IPS-18a (cell line): ENCODE measurements around the gene POLR2J3.
"Not testable (repeated sequence)": the region's sequence is repeated elsewhere in the genome, so short reads cannot be mapped to it uniquely, and the experiment has no call there.

ENCODE experiments used
- H3K27ac ChIP-seq: one replicate; pipeline ENCODE4 v1.5.1; 2013; ENCODE audit warnings: low read length
- H3K27me3 ChIP-seq: one replicate; pipeline ENCODE4 v1.6.1; 2013; ENCODE audit warnings: mild to moderate bottlenecking, low read length; ENCODE audit not compliant: control insufficient read depth, insufficient read depth
- H3K36me3 ChIP-seq: one replicate; pipeline ENCODE4 v1.6.1; 2013; ENCODE audit warnings: low read depth, low read length; ENCODE audit not compliant: control insufficient read depth
- H3K4me1 ChIP-seq: one replicate; pipeline ENCODE4 v1.6.1; 2013; ENCODE audit warnings: low read depth, low read length; ENCODE audit not compliant: control insufficient read depth
- H3K4me3 ChIP-seq: one replicate; pipeline ENCODE4 v1.5.1; 2013; ENCODE audit warnings: low read length
- H3K9ac ChIP-seq: one replicate; pipeline ENCODE4 v1.6.1; 2013; ENCODE audit warnings: mild to moderate bottlenecking, low read length, moderate library complexity
- H3K9me3 ChIP-seq: one replicate; pipeline ENCODE4 v1.6.1; 2013; ENCODE audit warnings: low read depth, low read length; ENCODE audit not compliant: control insufficient read depth

Gene POLR2J3

DNA sequence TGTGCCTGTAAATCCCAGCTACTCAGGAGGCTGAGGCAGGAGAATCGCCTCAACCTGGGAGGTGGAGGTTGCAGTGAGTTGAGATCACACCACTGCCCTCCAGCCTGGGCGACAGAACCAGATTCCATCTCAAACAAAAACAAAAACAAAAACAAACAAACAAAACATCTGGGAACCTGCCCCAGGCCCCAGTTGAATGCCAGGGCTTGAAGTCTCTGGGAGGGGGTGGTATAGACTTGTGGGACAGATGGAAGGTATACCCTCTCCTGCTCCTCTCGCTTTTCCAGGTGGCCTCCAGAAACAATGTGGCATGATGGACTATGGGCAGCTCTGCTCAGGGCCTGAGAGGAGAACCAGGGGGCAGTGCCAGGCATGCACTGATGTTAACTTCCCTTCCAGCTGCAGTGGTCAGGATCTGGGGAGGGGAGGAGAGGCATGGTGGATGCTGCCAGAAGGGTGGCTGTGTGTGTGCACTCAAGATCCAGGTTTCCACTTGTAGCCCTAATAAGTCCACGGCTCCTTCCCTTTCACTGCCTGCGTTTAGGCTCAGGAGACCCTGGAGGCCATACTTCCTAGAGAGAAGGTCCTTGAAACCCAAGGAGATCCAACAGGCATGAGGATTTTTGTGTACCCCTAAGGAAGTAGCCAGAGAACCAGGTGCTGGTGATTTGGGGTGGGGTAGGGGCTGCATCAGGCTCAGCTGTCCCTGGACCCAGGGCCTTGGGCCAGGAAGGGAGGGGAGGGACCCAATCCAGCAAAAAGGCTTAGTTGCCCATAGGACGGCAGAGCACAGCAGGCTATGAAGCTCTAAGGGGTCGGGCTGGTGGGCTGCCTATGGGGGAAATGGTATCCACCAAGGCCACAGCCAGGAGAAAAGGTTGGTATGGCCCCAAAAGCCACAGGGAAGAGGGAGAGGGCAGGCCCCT lies 5.2 kb upstream of the POLR2J3 start:
- not testable (repeated sequence) for H3K27me3 ChIP-seq

DNA sequence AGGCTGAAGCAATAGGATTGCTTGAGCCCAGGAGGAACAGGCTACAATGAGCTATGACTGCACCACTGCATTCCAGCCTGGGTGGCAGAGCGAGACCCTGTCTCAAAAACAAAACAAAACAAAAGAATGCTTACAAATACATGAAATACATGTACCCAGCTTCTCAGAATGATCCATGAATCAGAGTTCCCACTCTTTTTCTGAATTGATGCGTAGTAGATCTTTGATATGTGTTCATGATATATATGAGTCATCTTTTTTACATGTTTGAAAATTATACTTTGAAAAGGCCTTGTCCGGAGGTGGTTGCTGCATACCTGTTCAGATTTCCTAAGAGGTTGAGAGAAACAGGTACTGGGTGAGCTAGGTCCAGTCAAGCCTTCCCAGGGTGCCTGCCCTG lies 4.0 kb upstream of the POLR2J3 start:
- not testable (repeated sequence) for H3K27ac ChIP-seq, H3K4me1 ChIP-seq, H3K4me3 ChIP-seq, H3K9ac ChIP-seq, H3K27me3 ChIP-seq, H3K9me3 ChIP-seq, H3K36me3 ChIP-seq

More for the DNA sequence above, 5.2 kb upstream of the POLR2J3 start:
- not testable (repeated sequence) for H3K4me1 ChIP-seq, H3K27ac ChIP-seq, H3K9ac ChIP-seq, H3K36me3 ChIP-seq, H3K4me3 ChIP-seq, H3K9me3 ChIP-seq

DNA sequence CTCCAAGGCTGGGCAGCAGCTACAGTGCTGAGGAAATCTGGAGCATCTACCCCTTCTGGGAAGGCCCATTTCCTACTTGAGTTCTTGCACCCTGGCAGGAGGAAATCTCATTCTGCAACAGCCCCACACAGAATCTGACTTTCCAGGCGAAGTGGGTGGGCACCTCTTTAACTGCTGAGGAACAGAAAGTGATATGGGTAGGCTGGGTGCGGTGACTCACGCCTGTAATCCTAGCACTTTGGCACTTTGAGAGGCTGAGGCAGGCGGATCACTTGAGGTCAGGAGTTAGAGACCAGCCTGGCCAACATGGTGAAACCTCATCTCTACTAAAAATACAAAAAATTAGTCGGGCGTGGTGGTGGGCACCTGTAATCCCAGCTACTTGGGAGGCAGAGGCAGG lies 2.2 kb upstream of the POLR2J3 start:
- H3K9me3 ChIP-seq, H3K9ac ChIP-seq, H3K36me3 ChIP-seq, H3K4me1 ChIP-seq, H3K27me3 ChIP-seq, H3K27ac ChIP-seq, H3K4me3 ChIP-seq: not testable (repeated sequence)

DNA sequence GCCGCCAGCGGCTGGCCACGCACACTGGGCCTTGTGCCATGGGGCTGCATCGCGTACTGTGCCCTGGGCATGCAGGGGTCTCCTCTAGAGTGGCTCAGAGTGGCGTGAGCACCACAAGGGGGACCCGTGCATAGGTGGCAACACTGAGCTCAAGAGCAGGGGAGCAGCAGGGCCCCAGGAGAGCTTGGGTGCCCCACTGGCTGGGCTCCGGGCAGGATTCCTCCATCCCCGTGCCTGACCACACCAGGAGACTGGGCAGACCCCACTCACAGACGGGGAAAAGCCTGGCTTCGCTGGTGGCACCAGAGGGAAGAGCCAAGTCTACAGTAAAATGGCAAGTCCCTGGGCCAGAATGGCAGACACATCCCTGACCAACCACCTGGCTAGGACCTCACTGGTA lies 3.8 kb downstream of the POLR2J3 start:
- not testable (repeated sequence) for H3K36me3 ChIP-seq, H3K27me3 ChIP-seq, H3K9me3 ChIP-seq, H3K27ac ChIP-seq, H3K4me3 ChIP-seq, H3K9ac ChIP-seq, H3K4me1 ChIP-seq

DNA sequence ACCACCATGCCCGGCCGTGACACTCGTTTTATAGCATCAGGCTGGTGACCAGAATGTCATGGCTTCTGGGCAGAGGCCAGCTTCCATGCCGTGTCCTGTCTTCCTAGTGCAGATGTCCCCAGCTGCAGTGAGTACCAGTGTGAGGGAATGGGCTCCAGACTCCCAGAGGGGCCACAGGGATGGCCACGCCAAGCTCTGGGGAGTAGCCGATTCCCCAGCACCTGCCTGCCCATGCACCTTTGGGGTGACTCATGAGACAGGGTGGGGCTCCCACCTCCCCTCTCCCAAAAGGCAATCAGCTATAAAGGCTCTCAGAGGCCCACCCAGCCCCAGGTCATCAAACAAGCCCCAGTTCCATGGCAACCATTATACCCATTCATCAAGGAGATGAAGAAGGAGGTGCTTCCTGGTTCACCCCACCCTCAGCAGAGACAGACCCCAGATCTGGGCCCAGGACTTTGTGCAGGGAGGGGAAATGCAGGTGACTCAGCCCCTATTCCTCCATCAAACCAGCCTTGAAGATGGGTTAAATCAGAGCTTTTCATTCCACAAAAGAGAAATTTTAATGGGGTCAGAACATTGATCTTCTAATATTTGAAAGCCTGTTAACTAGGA lies 21.5 kb downstream of the POLR2J3 start, which contains the start of gene SPDYE2:
Gene SPDYE2, plus strand, starts transcription at position 419 of the 615 bp plus-strand sequence. CDS start 2,030 bp downstream, outside the sequence.
- not testable (repeated sequence) for H3K9me3 ChIP-seq, H3K4me3 ChIP-seq, H3K27ac ChIP-seq, H3K4me1 ChIP-seq, H3K9ac ChIP-seq, H3K27me3 ChIP-seq, H3K36me3 ChIP-seq

DNA sequence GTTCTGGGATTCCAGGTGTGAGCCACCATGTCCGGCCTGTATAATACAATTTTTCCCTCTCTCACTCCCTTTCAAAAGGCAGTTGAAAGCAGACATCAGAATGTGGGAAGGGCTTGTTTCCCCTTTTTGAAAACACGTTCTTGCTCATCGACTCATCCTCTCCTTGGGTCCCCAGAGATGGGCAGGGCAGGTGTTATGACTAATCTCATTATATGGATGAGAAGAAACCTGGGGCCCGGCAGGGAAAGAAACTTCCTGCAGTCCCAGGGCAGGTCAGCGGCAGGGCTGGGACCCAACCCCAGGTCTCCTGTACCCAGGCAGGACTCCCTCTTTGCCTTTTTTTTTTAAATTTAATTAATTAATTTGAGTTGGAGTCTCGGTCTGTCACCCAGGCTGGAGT lies 26.0 kb downstream of the POLR2J3 start:
- not testable (repeated sequence) for H3K4me3 ChIP-seq, H3K4me1 ChIP-seq, H3K36me3 ChIP-seq, H3K9ac ChIP-seq, H3K27me3 ChIP-seq, H3K27ac ChIP-seq, H3K9me3 ChIP-seq

DNA sequence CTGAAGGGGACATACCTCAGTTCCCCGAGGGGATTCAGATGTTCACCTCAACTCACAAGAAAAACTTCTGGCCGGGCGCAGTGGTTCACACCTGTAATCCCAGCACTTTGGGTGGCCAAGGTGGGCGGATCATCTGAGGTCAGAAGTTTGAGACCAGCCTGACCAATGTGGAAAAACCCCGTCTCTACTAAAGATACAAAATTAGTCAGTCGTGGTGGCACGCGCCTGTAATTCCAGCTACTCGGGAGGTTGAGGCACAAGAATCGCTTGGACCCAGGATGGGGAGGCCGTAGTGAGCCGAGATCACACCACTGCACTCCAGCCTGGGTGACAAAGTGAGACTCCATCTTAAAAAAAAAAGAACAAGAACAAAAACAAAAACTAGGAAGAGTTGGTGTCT lies 27.1 kb downstream of the POLR2J3 start:
- H3K9ac ChIP-seq, H3K27ac ChIP-seq, H3K9me3 ChIP-seq, H3K4me1 ChIP-seq, H3K27me3 ChIP-seq, H3K4me3 ChIP-seq, H3K36me3 ChIP-seq: not testable (repeated sequence)

DNA sequence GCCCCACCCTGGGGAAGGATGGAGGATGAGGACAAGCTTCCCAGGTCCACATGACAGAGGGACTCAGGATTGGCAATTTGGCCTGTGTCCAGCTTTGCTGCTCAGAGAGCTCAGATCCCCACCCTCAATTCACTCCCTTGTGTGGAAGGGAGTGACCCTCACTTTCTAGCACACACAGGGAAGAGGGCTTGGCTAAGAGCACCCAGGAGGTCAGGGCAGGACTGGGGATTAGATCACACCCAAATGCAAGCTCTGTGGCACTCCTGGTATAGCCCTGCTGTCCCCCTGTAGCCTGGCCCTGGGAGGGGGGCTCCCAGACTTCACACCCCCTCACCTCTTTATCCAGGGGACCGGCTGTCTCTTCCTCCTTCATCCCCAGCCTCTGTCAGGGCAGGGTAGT lies 28.0 kb downstream of the POLR2J3 start:
- not testable (repeated sequence) for H3K4me3 ChIP-seq, H3K4me1 ChIP-seq, H3K9me3 ChIP-seq, H3K27ac ChIP-seq, H3K36me3 ChIP-seq, H3K27me3 ChIP-seq, H3K9ac ChIP-seq

DNA sequence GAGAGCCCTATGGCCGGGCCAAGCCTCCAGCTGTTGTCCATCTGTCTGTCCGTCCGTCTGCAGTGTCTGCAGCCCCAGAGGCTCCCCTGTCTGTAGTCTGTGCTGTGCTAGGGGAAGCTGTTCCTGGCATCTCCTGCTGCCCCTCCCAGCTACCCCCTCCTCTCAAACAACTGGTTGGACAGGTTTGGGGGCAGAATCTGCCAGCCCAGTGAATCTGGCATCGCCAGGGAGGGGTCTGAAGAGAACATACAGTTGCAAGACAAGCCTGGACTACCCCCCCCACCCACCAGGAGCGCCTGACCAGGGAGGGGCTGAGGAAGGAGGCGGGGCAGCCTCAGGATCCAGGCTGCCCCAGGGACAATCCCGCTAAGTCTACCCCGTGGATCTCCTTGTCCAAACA lies 28.8 kb downstream of the POLR2J3 start, which contains the start of gene UPK3BL2:
Gene UPK3BL2, minus strand, starts transcription at position 101 of the 400 bp plus-strand sequence. Its CDS starts 60 bp downstream, at position 41.
- H3K9me3 ChIP-seq, H3K4me1 ChIP-seq, H3K27me3 ChIP-seq, H3K36me3 ChIP-seq, H3K27ac ChIP-seq, H3K9ac ChIP-seq, H3K4me3 ChIP-seq: not testable (repeated sequence)

DNA sequence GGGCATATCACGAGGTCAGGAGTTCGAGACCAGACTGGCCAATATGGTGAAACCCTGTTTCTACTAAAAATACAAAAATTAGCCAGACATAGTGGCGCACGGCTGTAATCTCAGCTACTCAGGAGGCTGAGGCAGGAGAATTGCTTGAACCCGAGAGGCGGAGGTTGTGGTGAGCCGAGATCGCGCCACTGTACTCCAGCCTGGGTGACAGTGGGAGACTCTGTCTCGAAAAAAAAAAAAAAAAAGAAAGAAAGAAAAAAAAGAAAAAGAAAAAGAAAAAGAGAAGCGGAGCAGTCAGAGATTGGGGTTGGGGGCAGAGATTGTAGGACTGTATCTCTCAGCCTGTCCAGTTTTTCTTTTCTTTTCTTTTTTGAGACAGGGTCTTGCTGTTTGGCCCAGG lies 29.6 kb downstream of the POLR2J3 start:
- H3K36me3 ChIP-seq, H3K27me3 ChIP-seq, H3K9ac ChIP-seq, H3K27ac ChIP-seq, H3K4me3 ChIP-seq, H3K4me1 ChIP-seq, H3K9me3 ChIP-seq: not testable (repeated sequence)

DNA sequence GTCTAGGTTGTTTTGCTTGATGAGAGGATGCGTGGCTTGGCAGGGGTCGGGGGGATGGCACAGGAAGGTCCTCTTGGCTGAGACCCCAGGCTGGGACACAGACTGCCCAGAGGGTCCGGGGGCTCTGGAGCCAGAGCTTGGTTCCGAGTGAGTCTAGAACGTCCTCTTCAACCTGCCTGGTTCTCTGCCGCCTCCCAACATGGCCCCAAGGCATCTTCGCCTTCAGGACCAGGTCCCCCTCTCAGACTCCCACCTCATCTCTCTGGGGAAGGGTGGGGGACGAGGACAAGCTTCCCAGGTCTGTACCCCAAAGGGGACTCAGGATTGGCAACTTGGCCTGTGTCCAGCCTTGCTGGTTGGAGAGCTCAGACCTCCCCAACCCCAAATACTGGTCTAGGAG lies 30.3 kb downstream of the POLR2J3 start:
- not testable (repeated sequence) for H3K9ac ChIP-seq, H3K36me3 ChIP-seq, H3K9me3 ChIP-seq, H3K4me3 ChIP-seq, H3K27me3 ChIP-seq, H3K4me1 ChIP-seq, H3K27ac ChIP-seq

DNA sequence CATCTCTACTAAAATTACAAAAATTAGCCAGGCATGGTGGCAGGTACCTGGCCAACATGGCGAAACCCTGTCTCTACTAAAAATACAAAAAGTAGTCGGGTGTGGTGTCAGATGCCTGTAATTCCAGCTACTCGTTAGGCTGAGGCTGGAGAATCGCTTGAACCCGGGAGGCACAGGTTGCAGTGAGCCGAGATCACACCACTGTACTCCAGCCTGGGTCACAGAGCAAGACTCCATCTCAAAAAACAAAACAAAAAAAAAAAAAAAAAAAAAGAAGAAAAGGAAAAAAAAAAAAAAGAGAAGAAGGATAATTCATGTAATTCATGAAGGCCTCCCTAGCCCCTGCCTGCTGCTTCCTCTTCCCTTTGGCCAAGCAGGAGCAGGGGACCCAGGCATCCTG lies 31.8 kb downstream of the POLR2J3 start:
- H3K9ac ChIP-seq: not testable (repeated sequence)

More for the DNA sequence above, 31.8 kb downstream of the POLR2J3 start:
- H3K4me1 ChIP-seq, H3K36me3 ChIP-seq, H3K27me3 ChIP-seq, H3K9me3 ChIP-seq, H3K4me3 ChIP-seq, H3K27ac ChIP-seq: not testable (repeated sequence)
